ENCODE measurements around the gene ITGB1.

DNA sequence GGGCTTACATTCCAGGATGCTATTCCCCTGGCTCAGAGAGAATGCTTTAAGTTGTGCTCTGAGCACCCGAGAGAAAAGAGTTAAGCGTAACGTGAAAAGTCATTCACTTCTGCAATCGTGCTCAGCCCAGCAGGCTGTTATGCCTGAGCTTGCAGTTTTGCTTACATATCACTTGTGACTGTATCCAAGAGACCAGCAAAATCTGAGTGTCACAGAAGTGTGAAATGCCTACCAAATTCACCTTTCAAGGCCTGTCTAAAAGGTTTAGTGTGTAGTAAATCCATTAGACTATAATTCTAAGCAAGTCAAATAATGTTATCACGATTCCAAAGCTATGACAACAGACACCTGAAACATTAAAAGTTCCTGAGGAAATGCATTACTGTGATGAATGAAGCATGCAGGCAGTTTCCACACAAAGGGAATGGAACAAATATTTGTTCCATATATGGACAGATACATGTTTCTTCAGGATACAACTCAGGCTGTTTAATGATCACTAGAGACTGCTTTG is 20.1 kb downstream of the ITGB1 start:
- TF ChIP-seq, protein P1, sequence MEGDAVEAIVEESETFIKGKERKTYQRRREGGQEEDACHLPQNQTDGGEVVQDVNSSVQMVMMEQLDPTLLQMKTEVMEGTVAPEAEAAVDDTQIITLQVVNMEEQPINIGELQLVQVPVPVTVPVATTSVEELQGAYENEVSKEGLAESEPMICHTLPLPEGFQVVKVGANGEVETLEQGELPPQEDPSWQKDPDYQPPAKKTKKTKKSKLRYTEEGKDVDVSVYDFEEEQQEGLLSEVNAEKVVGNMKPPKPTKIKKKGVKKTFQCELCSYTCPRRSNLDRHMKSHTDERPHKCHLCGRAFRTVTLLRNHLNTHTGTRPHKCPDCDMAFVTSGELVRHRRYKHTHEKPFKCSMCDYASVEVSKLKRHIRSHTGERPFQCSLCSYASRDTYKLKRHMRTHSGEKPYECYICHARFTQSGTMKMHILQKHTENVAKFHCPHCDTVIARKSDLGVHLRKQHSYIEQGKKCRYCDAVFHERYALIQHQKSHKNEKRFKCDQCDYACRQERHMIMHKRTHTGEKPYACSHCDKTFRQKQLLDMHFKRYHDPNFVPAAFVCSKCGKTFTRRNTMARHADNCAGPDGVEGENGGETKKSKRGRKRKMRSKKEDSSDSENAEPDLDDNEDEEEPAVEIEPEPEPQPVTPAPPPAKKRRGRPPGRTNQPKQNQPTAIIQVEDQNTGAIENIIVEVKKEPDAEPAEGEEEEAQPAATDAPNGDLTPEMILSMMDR (IDR thresholded peaks at IDR 0.05) = no peak
- TF ChIP-seq POLR2AphosphoS5 (IDR thresholded peaks at IDR 0.05; ENCODE audit: insufficient read depth in 1 of 2, low read depth in 1 of 2) (no peak), POLR2A (IDR thresholded peaks at IDR 0.05) (no peak)
